Heart right ventricle (tissue), 16 donors: Measurements from ENCODE around the gene LSM14B. TPM values are rescaled to one million over a fixed set of nuclear protein-coding genes. Genes with fewer than 3 reads are reported as not detected.
A peak's percentile ranks its signal among the peaks of the same experiment; 100 is the strongest.

ENCODE experiments used
- ATAC-seq, 8 donors: fragments of 200-7000 bp; cut with Tn5 transposase; one replicate each; pipeline ENCODE4 v1.9.1; 2020; ENCODE audit warnings: mild to moderate bottlenecking in 8 of 8, moderate library complexity in 8 of 8, moderate number of reproducible peaks in 1 of 8
- DNase-seq, 2 donors: peaks; one replicate each; pipeline ENCODE4 v3.0.0-alpha.2; 2020
- H3K27ac ChIP-seq, 10 donors: fragments of 200-600 bp; sonication (generic) in 2 of 10; one replicate each; pipeline versions ENCODE4 v1.5.0 to v1.8.0; 2020 to 2022; ENCODE audit warnings: mild to moderate bottlenecking in 3 of 10
- H3K27me3 ChIP-seq, 7 donors: fragments of 200-600 bp; one replicate each; pipeline ENCODE4 v1.8.0; 2021 to 2022; ENCODE audit warnings: mild to moderate bottlenecking in 2 of 7
- H3K36me3 ChIP-seq, 9 donors: fragments of 200-600 bp; sonication (generic) in 1 of 9; one replicate each; pipeline versions ENCODE4 v1.5.0 to v1.8.0; 2020 to 2022; ENCODE audit warnings: mild to moderate bottlenecking in 2 of 9
- H3K4me1 ChIP-seq, 9 donors: fragments of 200-600 bp; sonication (generic) in 1 of 9; one replicate each; pipeline versions ENCODE4 v1.5.0 to v1.8.0; 2020 to 2022; ENCODE audit warnings: mild to moderate bottlenecking in 4 of 9
- H3K4me3 ChIP-seq, 10 donors: fragments of 200-600 bp; sonication (generic) in 2 of 10; one replicate each; pipeline versions ENCODE4 v1.5.0 to v1.8.0; 2020 to 2022; ENCODE audit warnings: mild to moderate bottlenecking in 7 of 10, moderate library complexity in 2 of 10
- H3K9me3 ChIP-seq, 11 donors: fragments of 200-600 bp in 10 of 11; sonication (generic) in 2 of 11; one replicate each; pipeline versions ENCODE4 v1.5.0 to v1.8.0; 2013 to 2022; ENCODE audit warnings: mild to moderate bottlenecking in 2 of 11, control low read depth in 1 of 11, moderate library complexity in 1 of 11
- WGBS, 2 donors: extraction: QIAGEN DNeasy Blood & Tissue Kit; methylation state at CpG; one replicate each; pipeline ENCODE4 v1.1.7; 2013; ENCODE audit warnings: inconsistent platforms in 1 of 2; 5-methylcytosine and 5-hydroxymethylcytosine counted together
- intact Hi-C, 10 donors: fragments of 100-400 bp; cut with DNase I; formaldehyde crosslinking; loops; one replicate each; pipeline versions ENCODE4 v1.11.1 to v1.14.2; 2022
- polyA plus RNA-seq, 2 donors: library from polyadenylated mRNA; stranded (reverse); fragments of 200-250 nt; gene quantifications; one replicate each; pipeline ENCODE4 v1.2.3, GENCODE V29; 2013
- total RNA-seq, 10 donors: library from RNA; stranded (reverse); fragmentation: NEBNext Ultra II Directional in 3 of 10; extraction: Animal tissue kit (Norgen Biotek cat#: 25700) in 3 of 10; gene quantifications; one replicate each; pipeline versions ENCODE4 v1.2.1 to v1.2.4, GENCODE V29; 2021 to 2023
- TF ChIP-seq, protein P1 (sequence below), 9 donors: fragments of 200-600 bp; sonication (generic) in 2 of 9; IDR thresholded peaks; one replicate each; pipeline versions ENCODE4 v1.5.0 to v1.8.0; 2021 to 2022; ENCODE audit warnings: antibody characterized with exemption in 9 of 9, mild to moderate bottlenecking in 5 of 9, moderate library complexity in 1 of 9
- donor health status: Arrhythmogenic right ventricular cardiomyopathy.
- donor health status: ischemic (EF 13 %, LVEDD 7.1; RV severe dilation, severe dysfunction).
- donor health status: healthy with polysubstance abuse.
- donor health status: DM: no; HTN: yes; CAD: no.
- donor health status: DM: no; HTN: no; CAD: no.
- donor health status: ischemic (EF 25% LVEDD 6.9; RV normal size, moderate dysfunction).
- donor health status: ischemic (EF 25% LVEDD 5.7; RV mildly dilated, moderate dysfunction).
- donor health status: healthy.
- donor health status: DM: yes; HTN: yes; CAD: no.
- donor health status: Ischemic cardiomyopathy.
- donor health status: ischemic (EF 35%, LVEDD 5.7; RV mildly dilated, moderate dysfunction).
- donor health status: nonischemic (EF 11% LVEDD 7.7; RV severe dilation, severe dysfunction).
- donor health status: DM: yes; HTN: yes; CAD: no.
- donor health status: PGD.
- donor health status: ischemic (EF 29% LVEDD 5.4; RV normal size, mild dysfunction).
- donor health status: nonischemic (EF 23%, LVEDD 6.1; RV moderate dilation, normal function).

Gene LSM14B
- total and polyA plus RNA-seq, 12 donors: 15.7 to 63.7 (median 59.6) TPM

DNA sequence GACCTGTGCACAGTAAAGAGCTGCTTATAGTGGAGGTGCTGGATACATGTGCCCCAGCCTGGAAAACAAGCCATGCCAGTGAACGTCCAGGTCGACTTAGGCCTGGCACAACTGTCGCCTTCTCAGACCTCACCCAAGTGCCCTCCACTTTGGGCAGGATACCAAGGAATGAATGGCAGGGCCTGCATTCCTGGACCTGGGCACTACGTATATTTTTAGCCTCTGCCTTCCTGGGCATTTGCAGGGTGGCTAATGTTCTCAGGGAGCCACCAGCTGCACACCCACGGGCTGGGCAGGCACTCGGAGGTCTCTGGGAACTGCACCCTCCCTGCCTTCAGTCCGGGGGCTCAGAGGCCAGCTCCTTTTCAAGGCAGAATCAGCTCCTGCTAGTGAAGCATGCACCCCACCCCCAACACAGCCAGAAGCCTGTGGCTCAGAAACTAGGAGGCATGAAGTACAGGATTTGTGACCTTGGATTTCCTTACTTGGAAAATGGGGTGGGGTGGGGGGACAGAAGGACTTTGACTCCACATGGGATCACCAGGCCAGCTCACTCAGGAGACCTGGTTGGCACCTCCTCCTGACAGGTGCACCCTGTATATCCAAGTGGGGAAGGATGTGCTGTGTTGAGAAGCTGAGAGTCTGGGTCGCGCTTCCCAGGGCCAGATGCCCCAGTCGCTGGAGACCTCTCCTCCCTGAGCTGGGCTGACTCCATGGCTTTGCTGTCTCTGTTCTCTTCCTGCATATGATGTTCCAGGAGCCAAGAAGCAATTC lies 2.5 kb upstream of the LSM14B start:
- 52 to 53% methylated on average over 10 of the region's 10 CpGs for WGBS, 2 donors
- intact Hi-C loops: loop anchor here in 8 of 10 donors (2.0 to 5.0 kb wide), 3 partner anchors 51 to 53 kb away; partner anchors contain the start of gene TAF4 (in 5 of the 8)
- Histone ChIP-seq H3K4me3 (no peak overlapping the region), H3K27ac (peak overlapping the region; percentile 51 to 99 (median 94)), H3K27me3 (peaks cover 0 to 24% (median 15%) of the 10 kb centered on the region in 7 donors), H3K9me3 (no peaks in the 10 kb centered on the region), H3K4me1 (peaks cover 5 to 59% (median 41%) of the 10 kb centered on the region in 9 donors), H3K36me3 (peaks cover 0 to 8% (median 0%) of the 10 kb centered on the region in 9 donors)
- TF ChIP-seq, protein P1, sequence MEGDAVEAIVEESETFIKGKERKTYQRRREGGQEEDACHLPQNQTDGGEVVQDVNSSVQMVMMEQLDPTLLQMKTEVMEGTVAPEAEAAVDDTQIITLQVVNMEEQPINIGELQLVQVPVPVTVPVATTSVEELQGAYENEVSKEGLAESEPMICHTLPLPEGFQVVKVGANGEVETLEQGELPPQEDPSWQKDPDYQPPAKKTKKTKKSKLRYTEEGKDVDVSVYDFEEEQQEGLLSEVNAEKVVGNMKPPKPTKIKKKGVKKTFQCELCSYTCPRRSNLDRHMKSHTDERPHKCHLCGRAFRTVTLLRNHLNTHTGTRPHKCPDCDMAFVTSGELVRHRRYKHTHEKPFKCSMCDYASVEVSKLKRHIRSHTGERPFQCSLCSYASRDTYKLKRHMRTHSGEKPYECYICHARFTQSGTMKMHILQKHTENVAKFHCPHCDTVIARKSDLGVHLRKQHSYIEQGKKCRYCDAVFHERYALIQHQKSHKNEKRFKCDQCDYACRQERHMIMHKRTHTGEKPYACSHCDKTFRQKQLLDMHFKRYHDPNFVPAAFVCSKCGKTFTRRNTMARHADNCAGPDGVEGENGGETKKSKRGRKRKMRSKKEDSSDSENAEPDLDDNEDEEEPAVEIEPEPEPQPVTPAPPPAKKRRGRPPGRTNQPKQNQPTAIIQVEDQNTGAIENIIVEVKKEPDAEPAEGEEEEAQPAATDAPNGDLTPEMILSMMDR (IDR thresholded peaks at IDR 0.05): no peak
- peak in 7 of 8 donors; percentile 3 to 58 (median 36) for ATAC-seq
- DNase-seq: peak; percentile 39 to 75

DNA sequence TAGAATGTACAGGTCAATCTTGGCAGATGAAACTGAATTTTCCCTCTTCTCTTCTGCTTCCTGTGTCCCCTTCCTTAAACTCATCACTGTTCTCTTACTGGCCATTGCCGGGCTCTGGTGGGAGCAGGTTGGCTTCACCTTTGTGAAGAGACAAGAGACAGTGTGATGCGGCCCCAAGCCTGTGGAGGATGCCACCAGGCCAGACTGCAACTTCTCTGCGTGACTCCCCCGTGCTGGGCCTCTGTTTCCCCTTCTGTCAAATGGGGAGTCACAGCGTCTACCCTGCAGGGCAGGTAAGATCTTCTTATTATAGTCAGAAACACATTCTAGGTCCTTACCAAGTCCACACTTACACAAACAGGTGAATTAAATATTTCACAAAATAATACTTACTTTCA lies 1.9 kb upstream of the LSM14B start:
- intact Hi-C loops: loop anchor here in 4 of 10 donors (2.0 to 5.0 kb wide), 2 partner anchors 53 to 54 kb away; partner anchors contain the start of gene TAF4 (in 2 of the 4)
- Histone ChIP-seq H3K4me3 (no peak overlapping the region), H3K9me3 (no peaks in the 10 kb centered on the region), H3K27me3 (peaks cover 0 to 24% (median 15%) of the 10 kb centered on the region in 7 donors), H3K27ac (peak overlapping the region; percentile 51 to 99 (median 94)), H3K4me1 (peaks cover 5 to 59% (median 41%) of the 10 kb centered on the region in 9 donors), H3K36me3 (peaks cover 0 to 14% (median 5%) of the 10 kb centered on the region in 9 donors)
- WGBS, 2 donors: 87 to 94% methylated on average over 5 of the region's 5 CpGs
- no peak for ATAC-seq
- no peak for DNase-seq
- TF ChIP-seq, protein P1 (IDR thresholded peaks at IDR 0.05): no peak

DNA sequence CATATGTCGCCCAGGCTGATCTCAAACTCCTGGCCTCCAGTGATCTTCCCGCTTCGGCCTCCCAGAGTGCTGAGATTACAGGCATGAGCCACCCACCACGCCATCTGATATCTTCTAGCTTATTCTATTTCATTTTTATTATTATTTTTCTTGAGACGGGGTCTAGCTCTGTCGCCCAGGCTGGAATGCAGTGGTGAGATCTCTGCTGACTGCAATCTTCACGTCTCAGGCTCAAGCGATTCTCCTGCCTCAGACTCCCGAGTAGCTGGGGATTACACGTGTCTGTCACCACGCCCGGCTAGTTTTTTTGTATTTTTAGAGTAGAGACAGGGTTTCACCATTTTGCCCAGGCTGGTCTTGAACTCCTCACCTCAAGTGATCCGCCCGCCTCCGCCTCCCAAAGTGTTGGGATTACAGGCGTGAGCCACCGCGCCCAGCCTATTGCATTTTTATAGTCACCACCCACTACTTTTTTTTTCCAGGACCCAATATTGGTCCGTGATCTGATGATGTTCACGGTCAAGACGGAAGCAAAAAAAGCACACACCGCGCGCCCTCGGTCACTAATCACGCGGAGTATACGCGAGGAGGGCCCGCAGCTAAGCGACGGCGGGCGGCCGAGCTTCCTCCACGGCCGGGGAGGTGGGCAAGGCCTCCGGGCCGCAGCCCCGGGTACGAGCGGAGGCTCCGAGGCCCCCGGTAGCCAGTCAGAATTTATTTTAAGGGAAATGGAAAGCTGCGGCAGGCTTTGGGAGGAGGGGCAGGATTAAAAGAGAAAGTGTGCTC lies 1.1 kb upstream of the LSM14B start:
- Histone ChIP-seq H3K4me1 (peaks cover 5 to 59% (median 41%) of the 10 kb centered on the region in 9 donors), H3K36me3 (peaks cover 0 to 22% (median 14%) of the 10 kb centered on the region in 9 donors), H3K9me3 (no peaks in the 10 kb centered on the region), H3K27ac (peak overlapping the region; percentile 85 to 99 (median 94)), H3K4me3 (peak overlapping the region; percentile 45 to 94 (median 72)), H3K27me3 (peaks cover 0 to 22% (median 15%) of the 10 kb centered on the region in 7 donors)
- DNase-seq (no peak), ATAC-seq (peak in 4 of 8 donors; percentile 2 to 5 (median 4))
- WGBS, 2 donors: 14 to 15% methylated on average over 45 of the region's 45 CpGs
- TF ChIP-seq, protein P1 (IDR thresholded peaks at IDR 0.05): no peak
- intact Hi-C loops: loop anchor here in 4 of 10 donors (2.0 to 5.0 kb wide), 2 partner anchors 54 kb away; partner anchors contain the start of gene TAF4 (in 2 of the 4)
